Activated CD4-positive, alpha-beta memory T cell treated with anti-CD3 and anti-CD28 coated beads for 36 hours (primary cell): ENCODE measurements around the gene CDC42EP4. TPM values are rescaled to one million over a fixed set of nuclear protein-coding genes. Genes with fewer than 3 reads are reported as not detected.

Experiments
- CTCF ChIA-PET: fragments of 350-600 bp; sonication (Branson Sonifier 250); formaldehyde crosslinking; loops from one replicate; lab custom pipeline; 2021; ENCODE audit warnings: antibody characterized with exemption, inconsistent platforms; lab: Charles Lee
- POLR2A ChIA-PET: fragments of 350-600 bp; sonication (Branson Sonifier 250); formaldehyde crosslinking; loops from one replicate; lab custom pipeline; 2021; ENCODE audit warnings: antibody characterized with exemption; lab: Charles Lee
- DNase-seq: peaks from one replicate; pipeline ENCODE4 v3.0.0-alpha.2; 2020
- H3K27ac Mint-ChIP-seq: one replicate; pipeline ENCODE4 v1.8.0; 2021; ENCODE audit warnings: mixed read lengths
- H3K27me3 Mint-ChIP-seq: one replicate; pipeline ENCODE4 v1.8.0; 2021; ENCODE audit warnings: mixed read lengths
- H3K36me3 Mint-ChIP-seq: one replicate; pipeline ENCODE4 v1.8.0; 2021; ENCODE audit warnings: mixed read lengths
- H3K4me1 Mint-ChIP-seq: one replicate; pipeline ENCODE4 v1.8.0; 2021; ENCODE audit warnings: low read depth, mixed read lengths
- H3K4me3 Mint-ChIP-seq: one replicate; pipeline ENCODE4 v1.8.0; 2021; ENCODE audit warnings: mild to moderate bottlenecking, mixed read lengths
- H3K9me3 Mint-ChIP-seq: one replicate; pipeline ENCODE4 v1.8.0; 2021; ENCODE audit warnings: mixed read lengths
- intact Hi-C: fragments of 100-400 bp; cut with micrococcal nuclease; formaldehyde crosslinking; loops from one replicate; pipeline ENCODE4 v1.15.1; 2023
- total RNA-seq, 2 experiments: library from RNA; stranded (reverse); gene quantifications; one replicate each; pipeline ENCODE4 v1.2.3, GENCODE V29; 2021

Gene CDC42EP4
- total RNA-seq, result 1 to 10 TPM; 1.6 to 1.7 TPM

- Mint-ChIP-seq H3K27ac (no peak within 1 kb of the TSS), H3K36me3 (no peaks in the 10 kb centered on the region), H3K27me3 (no peaks in the 10 kb centered on the region), H3K9me3 (no peaks in the 10 kb centered on the region), H3K4me3 (peak within 1 kb of the TSS; percentile 81), H3K4me1 (peaks cover 14% of the 10 kb centered on the region)
- intact Hi-C loops, result loop anchor here (1.0 to 5.0 kb wide), 5 partner anchors 29 to 120 kb away; partner anchors contain the start of gene COG1
- CTCF ChIA-PET, result interaction anchor here (0.7 to 4.3 kb wide), 5 partner anchors 9 to 755 kb away, joined by 3 to 38 read pairs (median 10); no protein-coding TSS in a partner anchor
- POLR2A ChIA-PET, result interaction anchor here (0.5 to 1.5 kb wide), 4 partner anchors 8 to 206 kb away, joined by 3 to 5 read pairs (median 4); partner anchors contain the start of gene COG1
- peak; percentile 94 for DNase-seq
These were observed at the start of gene CDC42EP4 for GRCh38 chr17:73311781-73312641. CDC42EP4 (minus strand) TSS chr17:73312001; CDS start chr17:73286500, 25,501 bp downstream.

GRCh38 chr17:73360961-73361761 is 49.4 kb upstream of the CDC42EP4 start:
- POLR2A ChIA-PET, result no interaction called here
- no peaks in the 10 kb centered on the region for H3K9me3 Mint-ChIP-seq
- intact Hi-C loops, result no loop called here
- CTCF ChIA-PET, result no interaction called here
- H3K27me3 Mint-ChIP-seq, result no peaks in the 10 kb centered on the region
- no peak for DNase-seq
- H3K4me3 Mint-ChIP-seq, result no peak overlapping the region
- H3K36me3 Mint-ChIP-seq, result no peaks in the 10 kb centered on the region
- H3K27ac Mint-ChIP-seq, result no peak overlapping the region
- no peaks in the 10 kb centered on the region for H3K4me1 Mint-ChIP-seq

- H3K27ac Mint-ChIP-seq, result no peak overlapping the region
- no peaks in the 10 kb centered on the region for H3K36me3 Mint-ChIP-seq
- no peaks in the 10 kb centered on the region for H3K9me3 Mint-ChIP-seq
- CTCF ChIA-PET, result no interaction called here
- H3K4me3 Mint-ChIP-seq, result no peak overlapping the region
- DNase-seq, result no peak
- no peaks in the 10 kb centered on the region for H3K4me1 Mint-ChIP-seq
- no peaks in the 10 kb centered on the region for H3K27me3 Mint-ChIP-seq
- POLR2A ChIA-PET, result no interaction called here
- intact Hi-C loops, result no loop called here
These were observed 48.2 kb upstream of the CDC42EP4 start for GRCh38 chr17:73359987-73360410.

GRCh38 chr17:73359352-73359751 is 47.6 kb upstream of the CDC42EP4 start:
- H3K36me3 Mint-ChIP-seq, result no peaks in the 10 kb centered on the region
- no peak overlapping the region for H3K4me3 Mint-ChIP-seq
- intact Hi-C loops, result no loop called here
- DNase-seq, result no peak
- H3K27me3 Mint-ChIP-seq, result no peaks in the 10 kb centered on the region
- H3K9me3 Mint-ChIP-seq, result no peaks in the 10 kb centered on the region
- no peaks in the 10 kb centered on the region for H3K4me1 Mint-ChIP-seq
- CTCF ChIA-PET, result no interaction called here
- no peak overlapping the region for H3K27ac Mint-ChIP-seq
- POLR2A ChIA-PET, result no interaction called here

- H3K27ac Mint-ChIP-seq, result no peak overlapping the region
- H3K27me3 Mint-ChIP-seq, result no peaks in the 10 kb centered on the region
- H3K4me1 Mint-ChIP-seq, result no peaks in the 10 kb centered on the region
- no peaks in the 10 kb centered on the region for H3K36me3 Mint-ChIP-seq
- H3K9me3 Mint-ChIP-seq, result no peaks in the 10 kb centered on the region
- intact Hi-C loops, result no loop called here
- POLR2A ChIA-PET, result no interaction called here
- H3K4me3 Mint-ChIP-seq, result no peak overlapping the region
- no peak for DNase-seq
- CTCF ChIA-PET, result no interaction called here
These were observed 46.9 kb upstream of the CDC42EP4 start for GRCh38 chr17:73358668-73359067.

GRCh38 chr17:73357981-73358380 is 46.2 kb upstream of the CDC42EP4 start:
- no peak for DNase-seq
- Mint-ChIP-seq H3K36me3 (no peaks in the 10 kb centered on the region), H3K27me3 (no peaks in the 10 kb centered on the region), H3K9me3 (no peaks in the 10 kb centered on the region), H3K4me1 (no peaks in the 10 kb centered on the region), H3K4me3 (no peak overlapping the region), H3K27ac (no peak overlapping the region)
- intact Hi-C loops, result no loop called here
- POLR2A ChIA-PET, result no interaction called here
- CTCF ChIA-PET, result no interaction called here

- Mint-ChIP-seq H3K27me3 (no peaks in the 10 kb centered on the region), H3K4me3 (no peak overlapping the region), H3K36me3 (no peaks in the 10 kb centered on the region), H3K9me3 (no peaks in the 10 kb centered on the region), H3K4me1 (no peaks in the 10 kb centered on the region), H3K27ac (no peak overlapping the region)
- DNase-seq, result no peak
- ChIA-PET CTCF (no interaction called here), POLR2A (no interaction called here)
- intact Hi-C loops, result no loop called here
These were observed 45.5 kb upstream of the CDC42EP4 start for GRCh38 chr17:73357318-73357717.

GRCh38 chr17:73356561-73357170 is 44.9 kb upstream of the CDC42EP4 start:
- intact Hi-C loops, result no loop called here
- H3K9me3 Mint-ChIP-seq, result no peaks in the 10 kb centered on the region
- no peaks in the 10 kb centered on the region for H3K27me3 Mint-ChIP-seq
- H3K4me1 Mint-ChIP-seq, result no peaks in the 10 kb centered on the region
- no peak for DNase-seq
- no peak overlapping the region for H3K4me3 Mint-ChIP-seq
- CTCF ChIA-PET, result no interaction called here
- no peak overlapping the region for H3K27ac Mint-ChIP-seq
- no peaks in the 10 kb centered on the region for H3K36me3 Mint-ChIP-seq
- POLR2A ChIA-PET, result no interaction called here

GRCh38 chr17:73354423-73355284 is 42.9 kb upstream of the CDC42EP4 start:
- Mint-ChIP-seq H3K36me3 (no peaks in the 10 kb centered on the region), H3K4me1 (no peaks in the 10 kb centered on the region), H3K27me3 (no peaks in the 10 kb centered on the region), H3K4me3 (no peak overlapping the region), H3K9me3 (no peaks in the 10 kb centered on the region), H3K27ac (no peak overlapping the region)
- ChIA-PET CTCF (interaction anchor here (1.2 kb wide), 1 partner anchor 15 kb away, joined by 4 read pairs; no protein-coding TSS in a partner anchor), POLR2A (no interaction called here)
- no peak for DNase-seq
- intact Hi-C loops, result no loop called here

- POLR2A ChIA-PET, result no interaction called here
- CTCF ChIA-PET, result interaction anchor here (1.6 kb wide), 1 partner anchor 18 kb away, joined by 5 read pairs; no protein-coding TSS in a partner anchor
These were observed 40.5 kb upstream of the CDC42EP4 start for GRCh38 chr17:73352261-73352660.

GRCh38 chr17:73351764-73352163 is 40.0 kb upstream of the CDC42EP4 start:
- no peaks in the 10 kb centered on the region for H3K36me3 Mint-ChIP-seq
- no peak overlapping the region for H3K27ac Mint-ChIP-seq
- CTCF ChIA-PET, result interaction anchor here (1.6 kb wide), 1 partner anchor 18 kb away, joined by 5 read pairs; no protein-coding TSS in a partner anchor
- H3K9me3 Mint-ChIP-seq, result no peaks in the 10 kb centered on the region
- H3K4me3 Mint-ChIP-seq, result no peak overlapping the region
- intact Hi-C loops, result no loop called here
- DNase-seq, result no peak
- H3K4me1 Mint-ChIP-seq, result no peaks in the 10 kb centered on the region
- POLR2A ChIA-PET, result no interaction called here
- H3K27me3 Mint-ChIP-seq, result no peaks in the 10 kb centered on the region

More at GRCh38 chr17:73352261-73352660, 40.5 kb upstream of the CDC42EP4 start:
- Mint-ChIP-seq H3K9me3 (no peaks in the 10 kb centered on the region), H3K4me1 (no peaks in the 10 kb centered on the region), H3K27me3 (no peaks in the 10 kb centered on the region), H3K36me3 (no peaks in the 10 kb centered on the region), H3K4me3 (no peak overlapping the region), H3K27ac (no peak overlapping the region)
- intact Hi-C loops, result no loop called here
- DNase-seq, result no peak
